Left kidney (tissue), 2 donors: Measurements from ENCODE around the gene PRKCD. TPM values are rescaled to one million over a fixed set of nuclear protein-coding genes. Genes with fewer than 3 reads are reported as not detected.

Source experiments
- DNase-seq: peaks from one replicate; pipeline ENCODE4 v3.0.0-alpha.2; 2013
- polyA plus RNA-seq: library from polyadenylated mRNA; unstranded; fragments of 120-200 nt; gene quantifications from one replicate; pipeline ENCODE4 v1.2.1, GENCODE V29; 2013; ENCODE audit not compliant: insufficient read length

PRKCD gene
- polyA plus RNA-seq, 1 donor: 20.3 TPM

DNA sequence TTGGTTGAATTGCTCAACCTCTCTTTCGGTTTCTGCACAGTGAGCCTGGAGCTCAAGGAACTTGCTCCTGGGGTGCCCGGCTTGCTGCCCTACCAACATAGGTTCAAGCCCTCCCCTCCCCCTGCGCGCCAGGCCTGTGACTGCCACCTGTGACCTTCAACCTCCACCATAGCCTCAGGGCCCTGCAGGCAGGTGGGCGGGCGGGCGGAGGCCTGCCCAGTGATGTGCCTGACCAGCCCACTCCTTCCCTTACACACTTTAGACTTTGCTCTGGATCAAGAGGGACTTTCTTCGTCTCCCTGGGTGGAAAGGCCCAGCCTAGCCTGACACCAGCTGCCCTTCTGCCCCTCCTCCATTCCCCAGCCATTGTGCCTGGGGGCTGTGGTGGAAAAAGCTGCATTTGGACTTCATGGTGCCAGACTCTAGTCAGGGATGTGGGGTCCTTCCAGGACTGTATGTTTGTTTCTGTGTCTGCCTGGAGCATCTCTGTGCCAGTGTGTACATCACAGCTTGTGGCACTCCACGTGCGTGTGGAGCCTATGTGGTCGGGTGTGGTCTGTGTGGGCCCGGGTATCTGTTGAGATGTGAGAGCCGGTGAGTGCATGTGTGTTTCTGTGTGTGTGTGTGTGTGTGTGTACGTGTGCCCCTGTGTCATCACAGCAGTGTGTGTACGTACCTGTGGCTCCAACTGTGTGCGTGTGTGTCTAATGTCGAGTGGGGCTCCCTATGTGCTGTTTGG lies 9.5 kb downstream of the PRKCD start:
- DNase-seq: no peak

DNA sequence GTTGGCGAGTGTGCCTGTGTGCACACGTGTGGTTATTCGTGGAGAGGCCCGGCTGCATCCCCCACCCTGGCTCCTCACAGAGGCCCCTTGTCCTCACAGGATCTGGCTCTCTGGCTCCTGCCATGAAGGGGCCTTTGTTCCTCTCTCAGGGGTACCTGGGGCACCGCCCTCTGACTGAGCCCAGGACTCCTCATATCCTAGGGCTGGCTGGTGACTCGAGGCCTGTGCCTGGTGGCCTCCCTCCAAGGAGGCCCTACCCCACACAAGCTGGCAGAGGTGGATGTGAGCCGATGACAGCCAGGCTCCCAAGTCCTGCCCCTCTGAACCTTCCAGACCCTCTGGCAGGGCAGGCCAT lies 10.0 kb downstream of the PRKCD start:
- DNase-seq: no peak

DNA sequence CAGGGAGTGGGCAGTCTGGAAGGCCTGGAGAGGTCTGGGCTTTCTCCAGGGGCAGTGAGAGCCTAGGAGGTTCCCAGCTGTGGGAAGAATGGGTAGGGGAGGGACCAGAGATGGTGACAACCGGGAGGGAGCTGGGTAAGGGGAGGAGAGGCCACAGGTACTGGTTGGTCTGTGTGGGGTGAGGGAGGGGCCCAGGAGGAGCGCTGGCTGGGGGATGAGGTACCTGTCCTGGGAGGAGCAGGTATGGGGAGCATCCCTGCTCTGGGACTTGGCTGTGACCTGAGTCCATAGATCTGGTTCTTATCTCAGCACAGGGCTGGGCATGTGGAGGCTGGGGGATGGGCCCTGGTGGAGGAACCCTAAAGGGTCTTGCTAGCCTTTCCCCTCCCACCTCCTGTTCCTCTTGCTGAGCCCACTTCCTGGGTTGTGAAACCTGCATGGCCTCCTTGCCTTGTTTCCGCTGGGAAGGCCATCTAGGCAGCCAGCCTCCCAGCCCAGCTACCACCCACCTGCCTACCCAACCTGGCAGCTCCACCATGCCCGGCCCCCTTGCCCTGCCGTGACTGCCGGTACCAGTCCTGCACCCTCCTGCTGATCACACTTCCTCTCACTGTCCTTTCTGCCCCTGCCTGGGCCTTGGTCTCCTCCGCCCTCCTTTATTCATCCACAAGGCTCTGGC lies 11.0 kb downstream of the PRKCD start:
- DNase-seq: no peak

GRCh38 chr3:53173107-53173506 lies 12.1 kb downstream of the PRKCD start:
- DNase-seq: no peak

- DNase-seq: no peak
Observed at GRCh38 chr3:53174346-53175250, 13.6 kb downstream of the PRKCD start.

DNA sequence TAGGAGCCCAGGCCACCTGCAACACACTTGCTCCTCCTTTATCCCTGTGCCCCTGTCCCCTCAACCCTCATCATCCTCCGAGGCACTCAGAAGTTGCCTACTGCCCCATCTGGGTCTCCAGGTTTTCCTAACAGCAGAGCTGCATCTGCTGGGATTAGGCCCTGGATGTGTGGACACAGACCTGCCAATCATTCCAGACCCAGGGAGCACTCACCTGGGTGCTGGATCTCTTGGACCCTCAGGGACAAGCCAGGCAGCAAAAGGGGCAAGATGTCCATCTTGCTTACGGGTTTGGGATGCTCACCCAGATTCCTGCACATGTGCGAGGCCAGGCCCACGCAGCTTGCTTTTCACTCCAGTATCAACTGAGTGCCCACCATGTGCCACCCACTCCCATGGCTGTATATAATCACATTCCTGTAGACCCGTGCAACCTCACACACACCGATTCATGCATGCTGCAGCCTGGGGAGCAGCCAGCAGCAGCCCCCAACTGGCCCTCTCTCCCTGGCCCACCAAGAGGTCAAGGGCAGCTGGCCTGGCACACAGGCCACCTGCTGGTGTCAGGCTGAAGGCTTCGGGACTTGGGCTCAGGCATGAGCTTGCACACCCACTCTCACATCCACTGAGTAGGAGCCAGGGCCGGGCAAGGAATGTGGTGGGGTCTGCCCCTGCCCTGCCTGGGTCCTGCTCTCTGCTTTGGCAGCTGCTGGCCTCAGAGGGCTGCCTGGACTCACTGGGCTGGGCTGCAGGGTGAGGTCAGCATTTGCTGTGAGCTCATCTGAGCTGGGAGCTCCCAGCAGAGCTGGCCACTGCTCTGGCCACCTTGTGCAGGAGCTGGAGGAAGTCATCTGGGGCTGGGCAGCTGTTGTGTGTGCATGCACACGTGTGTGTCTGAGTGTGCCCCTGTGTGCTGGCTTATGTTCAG lies 14.9 kb downstream of the PRKCD start:
- DNase-seq: no peak

DNA sequence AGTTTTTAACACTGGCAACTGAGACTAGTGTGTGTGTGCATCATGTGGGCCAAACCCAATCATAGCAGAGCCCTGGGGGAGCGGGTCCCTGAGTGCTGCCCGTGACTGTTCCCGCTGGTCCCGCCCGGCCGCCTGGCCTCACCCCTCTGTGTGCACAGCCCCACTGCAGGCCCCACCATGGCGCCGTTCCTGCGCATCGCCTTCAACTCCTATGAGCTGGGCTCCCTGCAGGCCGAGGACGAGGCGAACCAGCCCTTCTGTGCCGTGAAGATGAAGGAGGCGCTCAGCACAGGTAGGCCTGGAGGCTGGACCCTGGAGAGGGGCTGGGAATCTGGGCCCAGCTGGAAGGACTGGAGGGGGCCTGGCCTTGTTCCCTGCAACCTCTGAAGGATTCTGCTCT lies 17.2 kb downstream of the PRKCD start:
- DNase-seq: no peak

DNA sequence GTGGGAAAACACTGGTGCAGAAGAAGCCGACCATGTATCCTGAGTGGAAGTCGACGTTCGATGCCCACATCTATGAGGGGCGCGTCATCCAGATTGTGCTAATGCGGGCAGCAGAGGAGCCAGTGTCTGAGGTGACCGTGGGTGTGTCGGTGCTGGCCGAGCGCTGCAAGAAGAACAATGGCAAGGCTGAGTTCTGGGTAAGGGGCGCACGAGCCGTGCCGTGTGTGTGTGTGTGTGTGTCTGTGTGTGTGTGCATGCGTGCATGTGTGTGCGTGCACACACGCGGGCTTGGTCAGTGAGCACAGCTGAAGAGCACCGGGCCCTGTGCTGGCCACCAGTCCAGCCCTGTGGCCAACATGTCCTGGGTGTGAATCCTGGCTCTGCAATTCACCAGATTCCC lies 18.6 kb downstream of the PRKCD start:
- no peak for DNase-seq

DNA sequence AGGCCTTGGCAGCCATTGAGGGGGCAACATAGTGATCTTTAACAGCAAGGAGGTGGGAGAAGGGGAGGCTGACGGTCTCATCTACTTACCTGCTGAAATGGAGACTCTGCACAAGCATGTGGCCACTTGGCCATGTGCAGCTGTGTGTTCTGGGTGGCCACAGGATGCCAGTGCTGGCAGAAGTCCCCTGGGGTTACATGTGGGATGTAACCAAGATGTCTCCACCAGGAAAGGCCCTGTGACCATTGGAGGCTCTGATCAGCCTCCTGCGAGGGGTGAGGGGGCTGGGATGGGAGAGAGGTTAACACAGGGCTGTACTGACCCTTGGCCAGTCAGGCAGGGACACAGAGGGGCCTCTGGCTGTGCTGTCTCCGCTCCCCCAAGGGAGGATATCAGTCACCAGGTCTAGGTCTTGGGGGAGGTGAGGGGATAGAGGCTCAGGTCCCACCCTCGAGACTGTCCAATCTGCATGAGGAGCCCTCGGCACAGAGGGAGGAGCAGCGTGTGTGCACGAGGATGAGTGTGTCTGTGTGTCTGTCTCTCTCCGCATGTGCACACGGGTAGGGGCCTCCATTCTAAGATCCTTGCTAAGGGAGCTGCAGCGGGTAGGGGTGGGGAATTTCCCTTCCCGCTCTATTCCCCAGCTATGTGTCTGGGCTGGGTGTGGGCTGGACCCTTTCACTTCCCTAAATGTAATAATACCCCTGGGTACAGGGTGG lies 19.5 kb downstream of the PRKCD start:
- no peak for DNase-seq

DNA sequence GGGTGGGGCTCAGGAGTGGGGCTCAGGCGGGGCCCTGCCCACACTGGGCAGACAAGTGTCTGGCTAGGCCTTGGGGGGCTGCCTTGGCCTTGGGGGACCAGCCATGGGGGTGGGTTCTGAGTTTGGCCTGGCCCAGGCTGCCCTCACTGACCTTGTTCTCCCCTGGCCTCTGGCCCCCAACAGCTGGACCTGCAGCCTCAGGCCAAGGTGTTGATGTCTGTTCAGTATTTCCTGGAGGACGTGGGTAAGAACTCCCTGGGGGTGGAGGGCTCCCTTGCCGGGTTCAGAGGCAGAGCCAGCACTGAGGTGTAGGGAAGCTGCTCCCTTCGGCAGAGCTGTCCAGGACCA lies 20.0 kb downstream of the PRKCD start:
- DNase-seq: no peak

DNA sequence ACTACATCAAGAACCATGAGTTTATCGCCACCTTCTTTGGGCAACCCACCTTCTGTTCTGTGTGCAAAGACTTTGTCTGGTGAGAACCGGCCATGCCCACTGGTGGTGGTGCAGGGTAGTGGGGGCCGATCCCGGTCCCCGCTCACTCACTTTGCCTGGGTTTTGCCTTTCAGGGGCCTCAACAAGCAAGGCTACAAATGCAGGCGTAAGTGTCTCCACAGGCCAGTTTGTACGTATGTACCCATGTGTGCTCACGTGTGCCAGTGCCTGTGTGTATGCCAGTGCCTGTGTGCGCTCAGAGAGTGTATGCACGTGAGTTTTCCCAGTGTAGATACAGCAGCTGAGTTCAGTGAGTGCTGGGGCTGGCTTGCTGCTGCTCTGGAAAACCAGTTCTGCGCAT lies 20.5 kb downstream of the PRKCD start:
- no peak for DNase-seq

- no peak for DNase-seq
Observed at GRCh38 chr3:53182764-53183355, 21.9 kb downstream of the PRKCD start.

GRCh38 chr3:53183514-53183913 lies 22.5 kb downstream of the PRKCD start:
- no peak for DNase-seq

DNA sequence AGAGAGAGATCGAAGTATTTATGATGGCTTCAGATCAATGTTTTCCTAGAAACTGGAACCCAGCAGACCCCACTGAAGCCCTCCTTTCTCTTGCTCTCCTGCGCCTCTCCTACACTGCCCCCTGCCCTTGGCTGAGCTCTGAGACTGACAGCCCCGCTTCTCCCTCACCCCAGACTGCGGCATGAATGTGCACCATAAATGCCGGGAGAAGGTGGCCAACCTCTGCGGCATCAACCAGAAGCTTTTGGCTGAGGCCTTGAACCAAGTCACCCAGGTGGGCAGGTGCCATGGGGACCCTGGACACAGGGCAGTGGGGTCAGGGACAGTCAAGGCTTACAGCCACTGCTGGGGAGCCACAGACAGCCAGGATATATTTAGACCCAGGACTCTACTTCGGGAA lies 23.7 kb downstream of the PRKCD start:
- DNase-seq: no peak

GRCh38 chr3:53185761-53186465 lies 24.9 kb downstream of the PRKCD start:
- no peak for DNase-seq

DNA sequence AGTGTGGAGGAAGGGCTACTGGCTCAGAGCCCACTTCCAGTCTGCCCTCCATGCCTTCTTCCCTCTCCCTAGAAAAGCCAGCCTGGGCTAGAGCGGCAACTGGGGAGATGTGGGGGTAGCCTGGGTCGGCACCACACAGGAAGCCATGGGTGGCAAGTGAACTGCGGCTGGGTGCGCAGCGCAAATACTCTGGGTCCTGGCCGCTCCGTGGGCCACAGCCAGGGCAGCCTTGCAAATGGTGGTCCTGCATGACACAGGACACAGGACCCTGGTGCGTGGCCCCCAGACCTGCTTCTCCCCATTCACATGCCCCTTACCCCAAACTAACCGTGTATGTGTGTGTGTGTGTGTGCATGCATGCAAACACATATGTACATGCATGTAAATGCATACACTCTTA lies 25.7 kb downstream of the PRKCD start:
- no peak for DNase-seq

GRCh38 chr3:53187430-53187829 lies 26.4 kb downstream of the PRKCD start:
- no peak for DNase-seq

- DNase-seq: no peak
Observed at GRCh38 chr3:53188136-53188685, 27.2 kb downstream of the PRKCD start.

- no peak for DNase-seq
Observed at GRCh38 chr3:53188720-53189119, 27.7 kb downstream of the PRKCD start.

- DNase-seq: no peak
Observed at GRCh38 chr3:53189276-53189675, 28.3 kb downstream of the PRKCD start.
